IPS-20b (cell line): ENCODE data around the gene PTPN3.

Source experiments
- H3K27ac ChIP-seq: one replicate; pipeline ENCODE4 v1.5.1; 2013; ENCODE audit warnings: low read length
- H3K27me3 ChIP-seq: 2 replicates; pipeline ENCODE4 v1.6.1; 2013; ENCODE audit warnings: mild to moderate bottlenecking, low read length, inconsistent platforms; ENCODE audit not compliant: insufficient read depth
- H3K36me3 ChIP-seq: 2 replicates; pipeline ENCODE4 v1.6.1; 2013; ENCODE audit warnings: low read depth, mild to moderate bottlenecking, inconsistent platforms, low read length, moderate library complexity; ENCODE audit not compliant: insufficient read depth
- H3K4me1 ChIP-seq: 2 replicates; pipeline ENCODE4 v1.6.1; 2013; ENCODE audit warnings: mild to moderate bottlenecking, control low read depth, inconsistent platforms, low read length, moderate library complexity; ENCODE audit not compliant: insufficient read depth
- H3K4me3 ChIP-seq: 2 replicates; pipeline ENCODE4 v1.5.1; 2013; ENCODE audit warnings: mild to moderate bottlenecking, low read length, inconsistent platforms
- H3K9ac ChIP-seq: 2 replicates; pipeline ENCODE4 v1.6.1; 2013; ENCODE audit warnings: low read depth, mild to moderate bottlenecking, inconsistent platforms, low read length, moderate library complexity
- H3K9me3 ChIP-seq: 2 replicates; pipeline ENCODE4 v1.6.1; 2013; ENCODE audit warnings: mild to moderate bottlenecking, low read depth, low read length, inconsistent platforms; ENCODE audit not compliant: insufficient read depth

Gene PTPN3

GRCh38 chr9:109471475-109472393 is 26.4 kb downstream of the PTPN3 start:
- H3K4me1 ChIP-seq, result no peaks in the 10 kb centered on the region
- H3K27ac ChIP-seq, result no peak overlapping the region
- no peak overlapping the region for H3K4me3 ChIP-seq
- no peak overlapping the region for H3K9ac ChIP-seq
- H3K36me3 ChIP-seq, result no peaks in the 10 kb centered on the region
- no peaks in the 10 kb centered on the region for H3K27me3 ChIP-seq
- no peaks in the 10 kb centered on the region for H3K9me3 ChIP-seq

- Histone ChIP-seq H3K36me3 (no peaks in the 10 kb centered on the region), H3K9ac (no peak overlapping the region), H3K4me3 (no peak overlapping the region), H3K9me3 (no peaks in the 10 kb centered on the region), H3K4me1 (no peaks in the 10 kb centered on the region), H3K27me3 (no peaks in the 10 kb centered on the region), H3K27ac (no peak overlapping the region)
Observed at GRCh38 chr9:109469646-109470358, 28.3 kb downstream of the PTPN3 start.

GRCh38 chr9:109468927-109469326 is 29.2 kb downstream of the PTPN3 start:
- Histone ChIP-seq H3K9me3 (no peaks in the 10 kb centered on the region), H3K4me3 (no peak overlapping the region), H3K9ac (no peak overlapping the region), H3K27ac (no peak overlapping the region), H3K36me3 (no peaks in the 10 kb centered on the region), H3K27me3 (no peaks in the 10 kb centered on the region), H3K4me1 (no peaks in the 10 kb centered on the region)

DNA sequence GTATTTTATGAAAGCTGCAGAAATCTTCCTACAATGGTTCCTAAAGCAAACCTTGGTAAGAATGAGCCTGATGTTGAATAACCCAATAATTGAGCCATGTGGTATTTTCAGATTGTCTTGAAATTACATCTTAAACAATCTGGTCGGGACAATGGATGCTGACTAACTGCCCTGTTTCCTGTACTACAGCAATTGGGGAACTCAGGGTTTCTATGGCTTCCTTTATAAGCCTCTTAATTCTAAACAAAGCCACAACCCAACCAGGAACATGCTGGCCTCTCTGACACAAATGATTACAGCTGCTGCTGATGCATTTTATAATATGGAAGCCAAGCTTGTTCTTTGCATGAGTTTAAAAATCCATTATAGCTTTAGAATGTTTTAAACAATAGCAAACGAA is 30.2 kb downstream of the PTPN3 start:
- Histone ChIP-seq H3K36me3 (no peaks in the 10 kb centered on the region), H3K4me3 (no peak overlapping the region), H3K4me1 (no peaks in the 10 kb centered on the region), H3K9me3 (no peaks in the 10 kb centered on the region), H3K27me3 (no peaks in the 10 kb centered on the region), H3K9ac (no peak overlapping the region), H3K27ac (no peak overlapping the region)

GRCh38 chr9:109466623-109467590 is 31.2 kb downstream of the PTPN3 start:
- Histone ChIP-seq H3K4me3 (no peak overlapping the region), H3K27ac (no peak overlapping the region), H3K36me3 (no peaks in the 10 kb centered on the region), H3K9me3 (no peaks in the 10 kb centered on the region), H3K27me3 (no peaks in the 10 kb centered on the region), H3K4me1 (no peaks in the 10 kb centered on the region), H3K9ac (no peak overlapping the region)

DNA sequence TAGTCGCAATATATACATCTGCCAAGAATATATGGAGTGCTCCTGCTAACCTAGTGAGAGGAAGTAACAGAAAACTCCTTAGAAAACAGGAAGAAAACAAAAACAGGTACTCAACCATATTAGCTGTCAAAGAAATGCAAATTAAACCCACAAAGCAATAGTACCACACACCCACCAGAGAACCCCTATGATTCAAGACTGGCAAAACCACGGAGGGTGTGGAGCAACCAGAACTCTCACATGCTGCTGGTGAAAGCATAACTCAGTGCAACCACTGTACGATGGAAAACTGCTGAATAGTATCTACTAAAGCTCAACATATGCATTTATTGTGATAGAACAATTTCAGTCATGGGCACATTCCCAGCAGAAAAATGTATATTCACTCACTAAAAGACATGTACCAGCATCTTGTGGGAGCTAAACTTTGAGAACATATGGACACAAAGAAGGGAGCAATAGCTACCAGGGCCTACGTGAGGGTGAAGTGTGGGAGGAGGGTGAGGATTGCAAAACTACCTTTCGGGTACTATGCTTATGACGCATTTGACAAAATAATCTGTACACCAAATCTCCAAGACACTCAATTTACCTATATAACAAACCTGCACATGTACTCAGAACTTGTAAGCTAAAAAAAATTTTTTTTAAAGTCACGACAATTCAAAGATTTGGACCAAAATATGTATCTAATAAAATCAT is 34.0 kb downstream of the PTPN3 start:
- H3K36me3 ChIP-seq, result no peaks in the 10 kb centered on the region
- no peak overlapping the region for H3K27ac ChIP-seq
- H3K9ac ChIP-seq, result no peak overlapping the region
- H3K4me3 ChIP-seq, result no peak overlapping the region
- H3K9me3 ChIP-seq, result no peaks in the 10 kb centered on the region
- H3K4me1 ChIP-seq, result no peaks in the 10 kb centered on the region
- no peaks in the 10 kb centered on the region for H3K27me3 ChIP-seq

DNA sequence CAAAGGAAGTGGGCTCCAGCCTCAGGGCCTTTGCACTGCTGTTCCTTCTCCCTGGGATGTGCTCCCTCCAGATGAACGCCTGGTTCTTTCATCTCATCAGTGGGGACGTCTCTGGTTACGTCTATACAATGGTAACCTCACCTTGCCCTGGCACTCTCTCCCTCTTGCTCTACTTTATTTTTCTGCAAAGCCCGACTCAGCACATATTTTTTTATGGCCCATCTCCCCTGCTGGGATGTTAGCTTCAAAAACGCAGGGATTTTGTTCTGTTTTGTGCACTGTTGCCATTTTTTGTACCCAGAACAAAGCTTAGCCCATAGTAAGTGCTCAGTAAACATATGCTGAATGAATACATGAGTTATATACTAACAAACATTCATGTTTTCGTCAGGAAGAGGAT is 37.5 kb downstream of the PTPN3 start:
- H3K36me3 ChIP-seq, result no peaks in the 10 kb centered on the region
- H3K4me3 ChIP-seq, result no peak overlapping the region
- peaks cover 2% of the 10 kb centered on the region; the same call in 1 of the 2 replicates for H3K4me1 ChIP-seq
- H3K9me3 ChIP-seq, result no peaks in the 10 kb centered on the region
- no peak overlapping the region for H3K27ac ChIP-seq
- H3K27me3 ChIP-seq, result no peaks in the 10 kb centered on the region
- no peak overlapping the region for H3K9ac ChIP-seq

DNA sequence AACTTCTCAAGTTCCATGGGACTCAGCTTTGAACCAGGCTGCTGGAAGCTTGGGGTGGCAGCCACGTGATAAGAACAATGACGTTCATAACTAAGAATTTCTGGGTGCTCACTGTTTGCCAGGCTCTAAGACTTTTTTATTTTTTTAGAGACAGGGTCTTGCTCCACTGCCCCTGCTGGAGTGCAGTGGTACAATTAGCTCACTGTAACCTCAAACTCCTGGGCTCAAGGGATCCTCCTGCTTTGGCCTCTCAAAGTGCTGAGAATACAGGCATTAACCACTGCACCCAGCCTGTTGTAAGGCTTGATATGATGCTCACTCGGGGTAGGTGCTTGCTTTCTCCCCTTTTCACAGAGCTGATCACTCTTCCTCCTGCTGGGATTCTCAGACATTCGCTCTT is 38.7 kb downstream of the PTPN3 start:
- Histone ChIP-seq H3K9ac (no peak overlapping the region), H3K36me3 (no peaks in the 10 kb centered on the region), H3K4me3 (no peak overlapping the region), H3K4me1 (peaks cover 6% of the 10 kb centered on the region), H3K27ac (no peak overlapping the region), H3K9me3 (no peaks in the 10 kb centered on the region), H3K27me3 (no peaks in the 10 kb centered on the region)

DNA sequence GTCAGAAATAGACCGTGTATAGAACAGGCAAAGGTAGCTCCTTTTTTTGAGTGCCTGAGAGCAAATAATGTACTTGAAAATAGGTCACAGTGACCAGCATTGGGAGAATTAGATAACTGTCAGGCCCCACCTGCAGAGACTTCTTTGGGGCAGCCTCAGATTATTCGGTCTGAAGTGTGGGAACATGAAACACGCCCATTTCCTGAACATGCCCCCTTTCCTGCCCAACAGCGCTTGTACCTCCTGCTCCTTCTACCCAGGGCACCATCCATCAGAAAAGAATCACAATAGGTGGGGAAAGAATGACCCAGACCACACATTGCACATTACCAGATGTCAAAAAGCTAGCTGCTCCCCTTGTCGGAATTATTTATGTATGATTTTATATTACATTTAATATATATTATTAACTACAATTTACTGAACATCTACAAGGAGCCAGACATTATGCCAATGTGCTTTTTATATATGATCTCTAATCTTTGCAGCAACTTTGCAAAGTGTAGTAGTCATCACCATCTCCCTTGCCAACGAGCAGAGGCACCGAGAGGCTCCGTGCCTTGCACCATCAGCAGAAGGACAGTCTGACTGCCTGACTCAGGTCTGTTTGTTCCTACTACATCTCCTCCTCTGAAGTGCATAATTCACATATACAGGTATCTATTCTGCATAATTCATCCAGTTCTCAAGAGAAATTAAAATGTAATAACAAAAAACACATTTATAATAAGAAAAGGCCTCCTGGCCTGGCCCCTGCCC is 39.5 kb downstream of the PTPN3 start:
- H3K27ac ChIP-seq, result no peak overlapping the region
- no peaks in the 10 kb centered on the region for H3K36me3 ChIP-seq
- peaks cover 6% of the 10 kb centered on the region for H3K4me1 ChIP-seq
- H3K27me3 ChIP-seq, result no peaks in the 10 kb centered on the region
- no peak overlapping the region for H3K4me3 ChIP-seq
- H3K9ac ChIP-seq, result no peak overlapping the region
- H3K9me3 ChIP-seq, result no peaks in the 10 kb centered on the region

DNA sequence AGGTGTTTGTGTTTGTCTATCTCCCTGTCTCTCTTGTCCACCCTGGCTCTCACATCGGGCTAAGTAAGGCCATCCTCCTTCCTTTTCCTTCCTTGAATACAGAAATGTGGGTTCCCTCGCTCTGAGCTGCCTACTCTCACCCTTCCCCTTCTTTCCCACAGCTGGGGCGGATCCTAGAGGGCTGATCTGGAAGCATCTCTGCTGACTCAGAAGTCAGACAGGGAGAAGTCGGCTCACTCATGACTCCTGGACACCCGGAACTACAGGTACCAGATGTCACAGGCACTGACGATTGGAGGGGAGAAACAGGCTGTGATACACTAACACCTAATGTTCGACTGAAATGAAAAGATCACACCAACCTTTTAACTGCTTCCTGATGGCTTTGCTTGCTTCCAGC is 41.3 kb downstream of the PTPN3 start:
- Histone ChIP-seq H3K4me1 (peaks cover 6% of the 10 kb centered on the region), H3K9ac (no peak overlapping the region), H3K27ac (no peak overlapping the region)

More for the DNA sequence above, 41.3 kb downstream of the PTPN3 start:
- Histone ChIP-seq H3K27me3 (no peaks in the 10 kb centered on the region), H3K4me3 (no peak overlapping the region), H3K9me3 (no peaks in the 10 kb centered on the region), H3K36me3 (no peaks in the 10 kb centered on the region)
